SK-N-SH (cell line): ENCODE results near the gene MAU2. TPM values are rescaled to one million over a fixed set of nuclear protein-coding genes. Genes with fewer than 3 reads are reported as not detected.
A peak's percentile ranks its signal among the peaks of the same experiment; 100 is the strongest.

Source experiments
- CTCF ChIA-PET: fragments of 300-600, 350-600 bp; formaldehyde crosslinking; extraction: SDS; loops from one replicate; lab custom pipeline; 2021; lab: Yijun Ruan, JAX
- POLR2A ChIA-PET: fragments of 350-600 bp; sonication (Branson Sonifier 250); formaldehyde crosslinking; extraction: SDS; loops from one replicate; lab custom pipeline; 2020; ENCODE audit warnings: antibody characterized with exemption, inconsistent platforms; lab: Yijun Ruan, JAX
- DNase-seq: peaks from one replicate; pipeline ENCODE4 v3.0.0; 2012
- H2AFZ ChIP-seq: fragments of 200-600 bp; sonication (generic); 2 replicates; pipeline ENCODE4 v1.8.1; 2016; ENCODE audit warnings: antibody characterized with exemption, mild to moderate bottlenecking, low read depth
- H3F3A ChIP-seq: fragments of 200-600 bp; sonication (generic); replicated peaks from 2 replicates; pipeline ENCODE3; 2016; ENCODE audit warnings: antibody characterized with exemption, mild to moderate bottlenecking; ENCODE audit not compliant: insufficient read depth
- H3K27ac ChIP-seq, 2 experiments: fragments of 200-500 bp in 1 of 2; fragments of 200-600 bp in 1 of 2; sonication (Bioruptor generic) in 1 of 2; sonication (generic), shearing (Covaris generic) in 1 of 2; 2 replicates each; pipeline versions ENCODE4 v1.5.1 to v1.6.1; 2014 to 2016; ENCODE audit warnings: low read depth in 2 of 2, inconsistent platforms in 1 of 2, low read length in 1 of 2, mild to moderate bottlenecking in 1 of 2, mixed read lengths in 1 of 2
- H3K27me3 ChIP-seq: fragments of 200-600 bp; sonication (generic), shearing (Covaris generic); 2 replicates; pipeline ENCODE4 v1.6.1; 2016; ENCODE audit warnings: mixed run types; ENCODE audit not compliant: insufficient read depth
- H3K36me3 ChIP-seq, 2 experiments: fragments of 200-500 bp in 1 of 2; fragments of 200-600 bp in 1 of 2; sonication (Bioruptor generic) in 1 of 2; sonication (generic) in 1 of 2; replicated peaks in 1 of 2; 2 replicates each; pipeline versions ENCODE3 to v1.5.1; 2014 to 2016; ENCODE audit warnings: low read length in 1 of 2, mild to moderate bottlenecking in 1 of 2; ENCODE audit not compliant: insufficient read depth in 2 of 2, control insufficient read depth in 1 of 2
- H3K4me1 ChIP-seq, 2 experiments: fragments of 200-500 bp in 1 of 2; fragments of 200-600 bp in 1 of 2; sonication (Bioruptor generic) in 1 of 2; sonication (generic), shearing (Covaris generic) in 1 of 2; 2 replicates each; pipeline versions ENCODE4 v1.5.1 to v1.6.1; 2014 to 2016; ENCODE audit warnings: low read depth in 1 of 2, low read length in 1 of 2, mixed run types in 1 of 2; ENCODE audit not compliant: insufficient read depth in 2 of 2, control insufficient read depth in 1 of 2
- H3K4me2 ChIP-seq: fragments of 200-600 bp; sonication (generic), shearing (Covaris generic); 2 replicates; pipeline ENCODE4 v1.6.1; 2017; ENCODE audit warnings: mixed run types
- H3K4me3 ChIP-seq, 2 experiments: fragments of 200-500 bp in 1 of 2; fragments of 200-600 bp in 1 of 2; sonication (Bioruptor generic) in 1 of 2; sonication (generic), shearing (Covaris generic) in 1 of 2; 2 replicates each; pipeline versions ENCODE4 v1.5.1 to v1.8.1; 2014 to 2016; ENCODE audit warnings: low read depth in 2 of 2, inconsistent platforms in 1 of 2, low read length in 1 of 2, mild to moderate bottlenecking in 1 of 2, mixed read lengths in 1 of 2, moderate library complexity in 1 of 2
- H3K79me2 ChIP-seq: fragments of 200-600 bp; sonication (generic); 2 replicates; pipeline ENCODE4 v1.8.1; 2017; ENCODE audit warnings: mild to moderate bottlenecking; ENCODE audit not compliant: insufficient read depth
- H3K9ac ChIP-seq: fragments of 200-600 bp; sonication (generic); 2 replicates; pipeline ENCODE4 v1.6.1; 2017; ENCODE audit warnings: mixed run types
- H3K9me2 ChIP-seq: fragments of 200-600 bp; sonication (generic); 2 replicates; pipeline ENCODE4 v1.6.1; 2017; ENCODE audit warnings: mixed run types
- H3K9me3 ChIP-seq: fragments of 200-600 bp; sonication (generic); 2 replicates; pipeline ENCODE4 v1.6.1; 2017; ENCODE audit warnings: mixed run types, mild to moderate bottlenecking, moderate library complexity
- H4K20me1 ChIP-seq: fragments of 200-600 bp; sonication (generic); 2 replicates; pipeline ENCODE4 v1.6.1; 2017; ENCODE audit warnings: mild to moderate bottlenecking, mixed run types; ENCODE audit not compliant: insufficient read depth
- CHD2 ChIP-seq: fragments of 150-350 bp; IDR thresholded peaks from 2 replicates; pipeline ENCODE4 v1.6.1; 2018; ENCODE audit warnings: low read length; ENCODE audit not compliant: partially characterized antibody
- FOXJ3 ChIP-seq: sonication (generic); formaldehyde crosslinking; IDR thresholded peaks from 2 replicates; pipeline ENCODE4 v1.5.1; 2020; ENCODE audit warnings: mild to moderate bottlenecking, missing genetic modification reagents
- FOXM1 ChIP-seq: IDR thresholded peaks from 2 replicates; pipeline ENCODE4 v1.4.0; 2012; ENCODE audit warnings: low read depth, mild to moderate bottlenecking
- MXI1 ChIP-seq: IDR thresholded peaks from 2 replicates; pipeline ENCODE4 v1.6.1; 2012; ENCODE audit warnings: mild to moderate bottlenecking, low read depth, low read length, improper control_type of control experiment
- POLR2AphosphoS5 ChIP-seq: IDR thresholded peaks from 2 replicates; pipeline ENCODE4 v1.6.1; 2012; ENCODE audit warnings: low read depth, low read length
- RAD21 ChIP-seq: IDR thresholded peaks from 2 replicates; pipeline ENCODE4 v1.6.1; 2012; ENCODE audit warnings: mild to moderate bottlenecking, low read length
- SIN3A ChIP-seq: IDR thresholded peaks from 2 replicates; pipeline ENCODE4 v1.6.1; 2012; ENCODE audit warnings: low read depth, mild to moderate bottlenecking, low read length, moderate library complexity, borderline replicate concordance
- SMC3 ChIP-seq: IDR thresholded peaks from 2 replicates; pipeline ENCODE4 v1.6.1; 2012; ENCODE audit warnings: low read depth, low read length, improper control_type of control experiment
- WGBS: methylation state at CpG from one replicate; pipeline ENCODE4 v1.1.6; 2017; ENCODE audit warnings: low lambda C conversion rate; 5-methylcytosine and 5-hydroxymethylcytosine counted together
- polyA plus RNA-seq, 3 experiments: library from polyadenylated mRNA; depleted of rRNA; stranded (reverse); fragments of >200 nt; gene quantifications; 2 replicates each; pipeline ENCODE4 v1.2.3, GENCODE V29; 2012
- TF ChIP-seq, protein P1 (sequence below): IDR thresholded peaks from 2 replicates; pipeline ENCODE4 v1.4.0; 2012; ENCODE audit warnings: low read depth
- TF ChIP-seq, protein P2 (sequence below): fragments of 200-600 bp; sonication (generic); IDR thresholded peaks from 2 replicates; pipeline ENCODE4 v1.6.1; 2017; ENCODE audit warnings: antibody characterized with exemption, mild to moderate bottlenecking, moderate library complexity
- TF ChIP-seq, protein P3 (sequence below): IDR thresholded peaks from 2 replicates; pipeline ENCODE4 v1.4.0; 2012; ENCODE audit warnings: low read depth, borderline replicate concordance
- TF ChIP-seq, protein P4 (sequence below): IDR thresholded peaks from 2 replicates; pipeline ENCODE4 v1.6.1; 2012; ENCODE audit warnings: mild to moderate bottlenecking, low read depth, low read length, moderate library complexity

MAU2 gene
- polyA plus RNA-seq, 1 of the 3 experiments (the other 2 are of a cell fraction): 17.6 TPM

DNA sequence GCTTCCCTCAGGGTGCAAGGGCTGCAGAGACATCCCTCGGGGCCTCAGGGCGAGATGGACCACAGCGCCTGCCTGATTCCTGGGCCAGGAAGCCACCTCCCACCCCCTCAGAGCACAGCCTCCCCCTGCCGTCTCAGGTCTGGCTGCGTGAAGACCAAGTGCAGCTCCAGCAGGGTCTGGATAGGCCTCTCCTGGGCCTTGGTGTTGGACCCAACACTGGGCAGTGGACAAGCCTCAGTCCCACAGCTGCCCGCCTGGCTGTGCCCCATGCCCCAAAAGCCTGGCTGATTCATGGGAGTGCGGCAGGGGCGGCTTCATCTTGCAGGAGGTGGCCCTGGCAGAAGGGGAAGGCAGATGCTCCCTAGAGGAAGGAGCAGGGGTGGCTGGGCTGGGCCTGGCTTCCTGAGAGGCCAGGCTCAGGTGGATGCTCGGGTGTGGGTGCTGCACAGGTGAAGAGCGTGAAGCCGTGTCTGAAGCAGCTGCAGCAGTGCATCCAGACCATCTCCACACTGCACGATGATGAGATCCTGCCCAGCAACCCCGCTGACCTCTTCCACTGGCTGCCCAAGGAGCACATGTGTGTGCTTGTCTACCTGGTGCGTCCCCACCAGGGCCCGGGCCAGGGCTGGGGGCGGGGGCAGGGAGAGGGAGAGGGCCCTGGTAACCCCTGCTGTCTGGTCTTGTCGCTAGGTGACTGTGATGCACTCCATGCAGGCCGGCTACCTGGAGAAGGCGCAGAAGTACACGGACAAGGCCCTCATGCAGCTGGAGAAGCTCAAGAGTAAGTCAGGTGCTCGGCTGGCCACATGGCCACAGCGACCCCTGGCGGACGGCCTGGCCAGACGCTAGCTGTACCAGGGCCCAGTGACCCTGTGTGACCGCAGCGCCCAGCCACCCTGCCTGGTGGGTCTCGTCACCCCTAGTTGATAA, 21.7 kb downstream of the MAU2 start:
- Histone ChIP-seq H4K20me1 (no peaks in the 10 kb centered on the region), H3K9ac (no peak overlapping the region), H3K27me3 (no peaks in the 10 kb centered on the region), H3K4me3 (peak overlapping the region in 1 of 2 experiments; percentile 44; a peak in 1 of 4 replicates), H3K27ac (no peak overlapping the region; a peak in 1 of 4 replicates), H3K9me2 (no peaks in the 10 kb centered on the region), H3F3A (no peaks in the 10 kb centered on the region), H2AFZ (no peak overlapping the region), H3K9me3 (no peaks in the 10 kb centered on the region), H3K36me3 (peaks cover 25 to 71% of the 10 kb centered on the region in 2 experiments), H3K4me2 (no peak overlapping the region), H3K79me2 (no peaks in the 10 kb centered on the region), H3K4me1 (no peaks in the 10 kb centered on the region)
- CTCF ChIA-PET: interaction anchor here (0.6 to 3.7 kb wide), 55 partner anchors 10 to 282 kb away, joined by 3 to 55 read pairs (median 5); partner anchors contain the start of genes BORCS8, MAU2, MEF2B and NR2C2AP
- WGBS: 50% methylated on average over 19 of the region's 28 CpGs
- TF ChIP-seq RAD21: peak; percentile 70
- TF ChIP-seq, protein P1, sequence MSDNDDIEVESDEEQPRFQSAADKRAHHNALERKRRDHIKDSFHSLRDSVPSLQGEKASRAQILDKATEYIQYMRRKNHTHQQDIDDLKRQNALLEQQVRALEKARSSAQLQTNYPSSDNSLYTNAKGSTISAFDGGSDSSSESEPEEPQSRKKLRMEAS: peak; percentile 40; the same call in 1 of the 2 replicates
- peak; percentile 63 for TF ChIP-seq SMC3
- TF ChIP-seq SIN3A: no peak
- TF ChIP-seq, protein P2, sequence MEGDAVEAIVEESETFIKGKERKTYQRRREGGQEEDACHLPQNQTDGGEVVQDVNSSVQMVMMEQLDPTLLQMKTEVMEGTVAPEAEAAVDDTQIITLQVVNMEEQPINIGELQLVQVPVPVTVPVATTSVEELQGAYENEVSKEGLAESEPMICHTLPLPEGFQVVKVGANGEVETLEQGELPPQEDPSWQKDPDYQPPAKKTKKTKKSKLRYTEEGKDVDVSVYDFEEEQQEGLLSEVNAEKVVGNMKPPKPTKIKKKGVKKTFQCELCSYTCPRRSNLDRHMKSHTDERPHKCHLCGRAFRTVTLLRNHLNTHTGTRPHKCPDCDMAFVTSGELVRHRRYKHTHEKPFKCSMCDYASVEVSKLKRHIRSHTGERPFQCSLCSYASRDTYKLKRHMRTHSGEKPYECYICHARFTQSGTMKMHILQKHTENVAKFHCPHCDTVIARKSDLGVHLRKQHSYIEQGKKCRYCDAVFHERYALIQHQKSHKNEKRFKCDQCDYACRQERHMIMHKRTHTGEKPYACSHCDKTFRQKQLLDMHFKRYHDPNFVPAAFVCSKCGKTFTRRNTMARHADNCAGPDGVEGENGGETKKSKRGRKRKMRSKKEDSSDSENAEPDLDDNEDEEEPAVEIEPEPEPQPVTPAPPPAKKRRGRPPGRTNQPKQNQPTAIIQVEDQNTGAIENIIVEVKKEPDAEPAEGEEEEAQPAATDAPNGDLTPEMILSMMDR: peak; percentile 91
- DNase-seq: peak; percentile 94
- POLR2A ChIA-PET: interaction anchor here (0.6 to 1.0 kb wide), 3 partner anchors 9 to 149 kb away, joined by 3 to 6 read pairs (median 3); no protein-coding TSS in a partner anchor

DNA sequence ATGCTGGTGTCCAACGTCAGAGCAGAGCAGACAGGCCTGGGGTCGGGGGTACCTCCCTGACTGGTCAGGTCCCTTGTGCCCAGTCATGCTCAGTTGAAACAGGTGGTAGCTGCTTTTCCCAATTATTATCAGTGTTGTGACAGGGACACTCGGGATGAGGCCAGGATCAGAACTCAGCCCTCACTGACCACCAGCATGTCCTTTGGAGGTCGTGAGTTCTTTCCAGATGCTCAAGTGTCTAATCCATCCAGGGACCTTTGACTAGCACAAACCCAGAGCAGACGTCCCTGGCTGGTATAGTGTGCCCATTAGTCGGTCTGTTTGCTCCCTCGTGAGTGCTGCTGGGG, 22.4 kb downstream of the MAU2 start:
- H3F3A ChIP-seq: no peaks in the 10 kb centered on the region
- DNase-seq: no peak
- H3K27ac ChIP-seq: no peak overlapping the region
- no peaks in the 10 kb centered on the region for H3K27me3 ChIP-seq
- WGBS: 60% methylated on average over 3 of the region's 7 CpGs
- H3K4me3 ChIP-seq: peak overlapping the region in 1 of 2 experiments; percentile 44; a peak in 1 of 4 replicates
- no peak overlapping the region for H3K4me2 ChIP-seq
- H3K9ac ChIP-seq: no peak overlapping the region
- no peaks in the 10 kb centered on the region for H3K9me2 ChIP-seq
- CTCF ChIA-PET: interaction anchor here (0.7 to 3.7 kb wide), 46 partner anchors 10 to 282 kb away, joined by 3 to 55 read pairs (median 5); partner anchors contain the start of genes BORCS8, MAU2, MEF2B and NR2C2AP
- POLR2A ChIA-PET: interaction anchor here (1.0 kb wide), 1 partner anchor 10 kb away, joined by 6 read pairs; no protein-coding TSS in a partner anchor
- H3K9me3 ChIP-seq: no peaks in the 10 kb centered on the region
- no peaks in the 10 kb centered on the region for H3K4me1 ChIP-seq
- no peaks in the 10 kb centered on the region for H4K20me1 ChIP-seq
- TF ChIP-seq CHD2: no peak
- TF ChIP-seq MXI1: no peak
- TF ChIP-seq, protein P2: peak; percentile 21; the same call in 1 of the 2 replicates
- TF ChIP-seq RAD21: no peak
- TF ChIP-seq FOXM1: no peak
- TF ChIP-seq FOXJ3 (CRISPR knock-in tag): no peak
- TF ChIP-seq, protein P3, sequence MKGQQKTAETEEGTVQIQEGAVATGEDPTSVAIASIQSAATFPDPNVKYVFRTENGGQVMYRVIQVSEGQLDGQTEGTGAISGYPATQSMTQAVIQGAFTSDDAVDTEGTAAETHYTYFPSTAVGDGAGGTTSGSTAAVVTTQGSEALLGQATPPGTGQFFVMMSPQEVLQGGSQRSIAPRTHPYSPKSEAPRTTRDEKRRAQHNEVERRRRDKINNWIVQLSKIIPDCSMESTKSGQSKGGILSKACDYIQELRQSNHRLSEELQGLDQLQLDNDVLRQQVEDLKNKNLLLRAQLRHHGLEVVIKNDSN: no peak
- TF ChIP-seq, protein P4, sequence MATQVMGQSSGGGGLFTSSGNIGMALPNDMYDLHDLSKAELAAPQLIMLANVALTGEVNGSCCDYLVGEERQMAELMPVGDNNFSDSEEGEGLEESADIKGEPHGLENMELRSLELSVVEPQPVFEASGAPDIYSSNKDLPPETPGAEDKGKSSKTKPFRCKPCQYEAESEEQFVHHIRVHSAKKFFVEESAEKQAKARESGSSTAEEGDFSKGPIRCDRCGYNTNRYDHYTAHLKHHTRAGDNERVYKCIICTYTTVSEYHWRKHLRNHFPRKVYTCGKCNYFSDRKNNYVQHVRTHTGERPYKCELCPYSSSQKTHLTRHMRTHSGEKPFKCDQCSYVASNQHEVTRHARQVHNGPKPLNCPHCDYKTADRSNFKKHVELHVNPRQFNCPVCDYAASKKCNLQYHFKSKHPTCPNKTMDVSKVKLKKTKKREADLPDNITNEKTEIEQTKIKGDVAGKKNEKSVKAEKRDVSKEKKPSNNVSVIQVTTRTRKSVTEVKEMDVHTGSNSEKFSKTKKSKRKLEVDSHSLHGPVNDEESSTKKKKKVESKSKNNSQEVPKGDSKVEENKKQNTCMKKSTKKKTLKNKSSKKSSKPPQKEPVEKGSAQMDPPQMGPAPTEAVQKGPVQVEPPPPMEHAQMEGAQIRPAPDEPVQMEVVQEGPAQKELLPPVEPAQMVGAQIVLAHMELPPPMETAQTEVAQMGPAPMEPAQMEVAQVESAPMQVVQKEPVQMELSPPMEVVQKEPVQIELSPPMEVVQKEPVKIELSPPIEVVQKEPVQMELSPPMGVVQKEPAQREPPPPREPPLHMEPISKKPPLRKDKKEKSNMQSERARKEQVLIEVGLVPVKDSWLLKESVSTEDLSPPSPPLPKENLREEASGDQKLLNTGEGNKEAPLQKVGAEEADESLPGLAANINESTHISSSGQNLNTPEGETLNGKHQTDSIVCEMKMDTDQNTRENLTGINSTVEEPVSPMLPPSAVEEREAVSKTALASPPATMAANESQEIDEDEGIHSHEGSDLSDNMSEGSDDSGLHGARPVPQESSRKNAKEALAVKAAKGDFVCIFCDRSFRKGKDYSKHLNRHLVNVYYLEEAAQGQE: no peak
- TF ChIP-seq POLR2AphosphoS5: no peak
- H3K79me2 ChIP-seq: no peaks in the 10 kb centered on the region
- peaks cover 25 to 69% of the 10 kb centered on the region in 2 experiments for H3K36me3 ChIP-seq
- H2AFZ ChIP-seq: no peak overlapping the region
